ENCODE measurements around the gene RHOB. TPM values are rescaled to one million over a fixed set of nuclear protein-coding genes. Genes with fewer than 3 reads are reported as not detected.
A peak's percentile ranks its signal among the peaks of the same experiment; 100 is the strongest.

The RHOB gene
- total and polyA plus RNA-seq, 2 of the 13 experiments (the other 11 are each of a cell fraction or from before 2014, with no cell fraction given) = 192 to 268 TPM

GRCh38 chr2:20446255-20446916, 488 bp upstream of the RHOB start (continued):
- TF ChIP-seq ZNF136 (CRISPR knock-in tag; IDR thresholded peaks at IDR 0.05; ENCODE audit: low read depth) (0 out of 2 replicates have a peak, but pooled peaks have one; percentile 78), TAF15 (IDR thresholded peaks at IDR 0.05; ENCODE audit: low read depth, low read length, poor library complexity, severe bottlenecking) (no peak), XRCC5 (optimal IDR thresholded peaks at IDR 0.05; ENCODE audit: low read length) (no peak), E2F2 (CRISPR knock-in tag; IDR thresholded peaks at IDR 0.05; ENCODE audit: borderline replicate concordance) (no peak; the same call in 1 of the 2 replicates), ZFP82 (CRISPR knock-in tag; IDR thresholded peaks at IDR 0.05; ENCODE audit: borderline replicate concordance) (no peak; the same call in 1 of the 2 replicates), SMARCC2 (IDR thresholded peaks at IDR 0.05) (no peak), NFYB (CRISPR knock-in tag; IDR thresholded peaks at IDR 0.05) (no peak), HBP1 (CRISPR knock-in tag; IDR thresholded peaks at IDR 0.05; ENCODE audit: low read depth) (no peak), GMEB1 (CRISPR knock-in tag; IDR thresholded peaks at IDR 0.05; ENCODE audit: borderline replicate concordance) (no peak), ETV6 (CRISPR knock-in tag; conservative IDR thresholded peaks at IDR 0.05) (no peak), ZNF367 (CRISPR knock-in tag; IDR thresholded peaks at IDR 0.05; ENCODE audit: borderline replicate concordance) (no peak), FOXK1 (CRISPR knock-in tag; IDR thresholded peaks at IDR 0.05; ENCODE audit: borderline replicate concordance, low read depth) (no peak), ZKSCAN8 (CRISPR knock-in tag; IDR thresholded peaks at IDR 0.05; ENCODE audit: borderline replicate concordance) (no peak), ATAD3A (CRISPR knock-in tag; IDR thresholded peaks at IDR 0.05) (no peak), DBP (CRISPR knock-in tag; IDR thresholded peaks at IDR 0.05; ENCODE audit: not compliant biosample characterization) (no peak), PAX8 (CRISPR knock-in tag; IDR thresholded peaks at IDR 0.05; ENCODE audit: borderline replicate concordance) (no peak), ZNF639 (CRISPR knock-in tag; conservative IDR thresholded peaks at IDR 0.05) (no peak), ZMAT3 (CRISPR knock-in tag; conservative IDR thresholded peaks at IDR 0.05) (no peak), HNRNPL (IDR thresholded peaks at IDR 0.05; ENCODE audit: low read depth, low read length) (no peak; the same call in 1 of the 2 replicates), ZSCAN20 (CRISPR knock-in tag; IDR thresholded peaks at IDR 0.05; ENCODE audit: borderline replicate concordance) (no peak), CEBPG (CRISPR knock-in tag; IDR thresholded peaks at IDR 0.05) (no peak), ZNF761 (CRISPR knock-in tag; conservative IDR thresholded peaks at IDR 0.05) (no peak), ZFYVE20 (CRISPR knock-in tag; IDR thresholded peaks at IDR 0.05; ENCODE audit: borderline replicate concordance, low read depth) (no peak)
